HG02588 (cell line): ENCODE results near the gene MIER3.

ENCODE experiments used
- ATAC-seq: cut with Tn5 transposase; IDR thresholded peaks from one replicate; pipeline ENCODE4 v1.9.1; 2021; ENCODE audit warnings: mild to moderate bottlenecking, moderate library complexity; ENCODE audit not compliant: unreplicated experiment

The MIER3 gene

DNA sequence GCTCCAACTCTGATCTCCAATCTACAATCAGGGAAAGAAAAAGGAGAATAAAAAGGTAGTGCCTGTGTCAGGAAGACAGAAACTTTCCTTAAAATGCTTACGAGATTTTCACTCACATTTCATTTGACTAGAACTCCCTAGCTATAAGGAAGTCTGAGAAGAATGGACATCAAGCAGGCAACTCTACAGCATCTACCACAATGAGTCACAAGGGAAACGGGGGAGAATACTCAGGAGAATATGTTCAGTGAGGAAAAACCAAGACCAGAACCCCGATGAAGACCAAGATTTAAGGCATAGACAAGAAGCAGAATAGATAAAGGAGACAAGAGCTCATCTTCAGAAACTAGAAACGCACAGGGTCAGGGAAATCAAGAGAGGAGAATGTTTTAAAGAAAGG lies 51.5 kb downstream of the MIER3 start:
- ATAC-seq: no peak

DNA sequence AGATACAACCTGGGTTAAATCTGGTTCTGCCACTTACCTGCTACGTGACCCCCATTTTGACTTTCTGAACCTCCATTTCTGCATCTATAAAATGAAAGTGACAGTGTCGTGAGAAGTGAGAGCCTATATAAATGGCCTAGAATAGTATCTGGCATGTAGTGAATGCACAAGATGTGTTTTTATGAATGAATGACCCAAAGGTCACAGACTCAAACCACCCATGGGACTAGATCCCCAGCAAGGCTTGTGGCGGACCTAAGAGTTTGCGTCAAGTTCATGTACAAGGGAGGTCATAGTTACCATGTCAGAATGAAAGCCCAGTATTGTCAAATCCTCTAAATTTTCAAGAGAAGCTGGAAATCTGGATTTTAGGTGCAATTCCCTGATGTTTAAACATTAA lies 53.7 kb downstream of the MIER3 start:
- no peak for ATAC-seq

DNA sequence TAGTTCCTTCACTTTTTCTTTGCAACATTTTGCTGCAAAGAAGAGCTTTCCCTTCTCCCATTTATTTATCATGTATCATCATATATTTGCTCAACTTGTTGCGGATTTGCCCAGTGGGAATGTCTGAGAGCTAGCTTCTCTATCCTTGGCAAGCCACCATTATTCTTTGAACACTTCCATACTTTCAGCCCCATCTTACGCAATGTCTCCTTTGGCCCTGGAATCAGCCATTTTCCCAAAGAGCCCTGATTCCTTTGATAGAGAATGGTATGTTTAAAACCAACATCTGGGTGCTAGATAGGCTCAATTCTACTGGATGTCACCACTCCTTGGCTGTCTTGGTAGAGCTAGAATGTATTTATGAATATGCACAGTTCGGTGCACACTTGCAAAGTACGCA lies 55.2 kb downstream of the MIER3 start:
- ATAC-seq: no peak

DNA sequence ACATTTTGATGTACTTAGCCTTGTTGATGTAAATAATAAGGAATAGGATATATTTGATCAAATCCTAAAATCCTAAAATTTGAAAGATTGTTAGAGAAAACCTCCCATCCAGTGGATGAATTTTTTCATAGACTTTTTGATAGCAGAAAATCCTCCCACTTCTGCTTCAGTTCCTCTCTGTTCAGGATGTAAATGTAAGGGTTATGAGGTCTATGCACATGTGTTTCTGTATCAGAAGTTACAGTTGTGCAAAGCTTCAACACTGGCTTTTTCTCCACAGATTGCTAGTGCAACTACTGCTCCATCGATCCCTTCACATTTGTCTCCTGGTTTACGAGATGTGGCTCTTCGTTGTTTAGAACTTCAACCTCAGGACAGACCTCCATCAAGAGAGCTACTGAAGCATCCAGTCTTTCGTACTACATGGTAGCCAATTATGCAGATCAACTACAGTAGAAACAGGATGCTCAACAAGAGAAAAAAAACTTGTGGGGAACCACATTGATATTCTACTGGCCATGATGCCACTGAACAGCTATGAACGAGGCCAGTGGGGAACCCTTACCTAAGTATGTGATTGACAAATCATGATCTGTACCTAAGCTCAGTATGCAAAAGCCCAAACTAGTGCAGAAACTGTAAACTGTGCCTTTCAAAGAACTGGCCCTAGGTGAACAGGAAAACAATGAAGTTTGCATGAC lies 58.5 kb downstream of the MIER3 start:
- ATAC-seq: no peak

DNA sequence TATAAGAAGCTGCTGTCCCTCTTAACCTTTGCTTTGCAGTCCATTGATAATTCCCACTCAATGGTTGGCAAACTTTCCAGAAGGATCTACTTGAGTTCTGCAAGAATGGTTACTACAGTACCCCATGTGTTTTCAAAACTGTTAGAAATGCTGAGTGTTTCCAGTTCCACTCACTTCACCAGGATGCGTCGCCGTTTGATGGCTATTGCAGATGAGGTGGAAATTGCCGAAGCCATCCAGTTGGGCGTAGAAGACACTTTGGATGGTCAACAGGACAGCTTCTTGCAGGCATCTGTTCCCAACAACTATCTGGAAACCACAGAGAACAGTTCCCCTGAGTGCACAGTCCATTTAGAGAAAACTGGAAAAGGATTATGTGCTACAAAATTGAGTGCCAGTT lies 70.4 kb downstream of the MIER3 start:
- ATAC-seq: no peak

DNA sequence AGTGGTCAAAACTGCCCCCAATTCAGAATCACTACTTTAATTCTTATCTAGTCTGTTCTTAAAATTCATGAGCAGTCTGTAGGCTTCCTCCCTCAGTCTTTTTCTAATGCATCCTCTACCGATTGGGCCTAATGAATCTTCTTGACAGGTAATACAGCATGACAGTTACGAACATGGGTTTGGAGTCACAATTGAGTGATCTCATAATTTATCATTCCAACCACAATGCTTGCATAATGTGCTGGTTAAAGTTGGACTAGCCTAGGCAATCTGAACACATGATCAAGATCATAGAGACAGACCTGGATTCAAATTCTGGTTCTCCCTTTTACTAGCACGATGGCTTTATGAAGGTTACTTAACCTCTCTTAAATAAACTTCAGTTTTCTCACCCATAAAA lies 75.6 kb downstream of the MIER3 start:
- ATAC-seq: no peak

DNA sequence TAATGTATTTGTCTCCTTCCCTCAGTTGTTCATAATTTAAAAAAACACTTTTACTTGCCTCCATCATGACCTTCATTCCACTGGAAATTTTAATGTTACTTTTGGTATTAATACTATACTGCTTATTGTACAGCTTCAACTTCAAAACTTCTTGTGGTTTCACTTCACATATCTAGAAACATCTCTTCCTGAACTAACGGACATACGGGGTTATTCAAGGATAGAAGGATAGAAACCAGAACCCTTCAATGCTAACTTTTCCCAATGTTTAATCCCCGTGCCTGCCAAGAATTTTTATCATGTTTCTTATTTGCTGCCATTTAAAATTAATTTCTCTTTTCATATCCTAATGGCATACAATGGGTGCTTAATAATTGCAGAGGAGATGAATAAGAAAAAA lies 78.9 kb downstream of the MIER3 start:
- ATAC-seq: no peak

DNA sequence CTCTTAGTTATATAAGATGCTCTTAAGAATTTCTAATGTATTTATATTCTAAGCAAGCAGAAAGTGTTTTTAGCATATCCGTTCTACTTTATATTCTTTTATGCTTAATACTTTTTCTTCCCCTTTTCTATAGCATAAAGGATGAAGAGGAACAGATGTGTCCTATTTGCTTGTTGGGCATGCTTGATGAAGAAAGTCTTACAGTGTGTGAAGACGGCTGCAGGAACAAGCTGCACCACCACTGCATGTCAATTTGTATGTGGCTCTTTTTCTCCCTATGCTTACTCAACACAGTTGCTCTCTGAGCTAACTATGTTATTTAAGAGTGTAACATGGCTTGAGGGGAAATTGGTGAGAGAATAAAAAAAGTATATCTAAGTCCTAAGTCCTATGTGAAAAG lies 80.1 kb downstream of the MIER3 start:
- no peak for ATAC-seq
